UCSD-AML1 (cell line): ENCODE data around the gene POTEJ.
"Not testable (repeated sequence)": the region's sequence is repeated elsewhere in the genome, so short reads cannot be mapped to it uniquely, and the experiment has no call there.

Source experiments
- DNase-seq: peaks from one replicate; lab custom pipeline; 2025; ENCODE audit not compliant: unreplicated experiment; lab: John Stamatoyannopoulos, UW

Gene POTEJ

DNA sequence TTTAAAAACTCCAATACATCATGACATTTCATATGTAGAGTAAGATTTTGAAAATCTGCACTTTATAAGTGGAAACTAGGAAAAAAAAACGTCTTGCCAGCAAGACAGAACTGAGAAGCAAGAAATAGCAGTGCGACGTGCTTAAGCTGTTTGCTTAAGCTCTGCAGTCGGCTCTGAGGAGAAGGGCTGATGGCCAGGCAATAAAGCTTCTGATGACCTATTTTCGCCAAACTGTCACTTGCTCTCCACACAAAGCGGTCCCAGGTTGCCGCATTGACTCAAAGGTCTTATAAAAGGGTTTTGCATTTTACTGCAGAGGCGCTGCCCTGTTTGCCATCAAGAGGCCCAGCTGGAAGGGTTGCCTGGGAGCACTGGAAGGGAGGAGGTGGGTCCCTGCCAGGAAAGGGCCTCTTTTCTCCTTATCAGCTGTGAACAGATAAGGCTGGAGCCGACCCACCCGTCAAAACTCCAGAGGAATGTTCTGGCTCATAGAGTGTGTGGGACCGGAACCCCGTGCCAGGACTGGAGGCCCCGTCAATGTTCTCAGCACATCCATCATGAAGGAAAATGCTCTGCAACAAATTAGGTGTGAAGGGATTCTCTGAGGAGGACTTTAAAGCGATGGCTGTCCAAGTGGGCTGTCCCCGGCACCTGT lies 9.5 kb upstream of the POTEJ start:
- DNase-seq, result not testable (repeated sequence)

- DNase-seq, result not testable (repeated sequence)
Measured at GRCh38 chr2:130608276-130609001, 2.8 kb upstream of the POTEJ start.

DNA sequence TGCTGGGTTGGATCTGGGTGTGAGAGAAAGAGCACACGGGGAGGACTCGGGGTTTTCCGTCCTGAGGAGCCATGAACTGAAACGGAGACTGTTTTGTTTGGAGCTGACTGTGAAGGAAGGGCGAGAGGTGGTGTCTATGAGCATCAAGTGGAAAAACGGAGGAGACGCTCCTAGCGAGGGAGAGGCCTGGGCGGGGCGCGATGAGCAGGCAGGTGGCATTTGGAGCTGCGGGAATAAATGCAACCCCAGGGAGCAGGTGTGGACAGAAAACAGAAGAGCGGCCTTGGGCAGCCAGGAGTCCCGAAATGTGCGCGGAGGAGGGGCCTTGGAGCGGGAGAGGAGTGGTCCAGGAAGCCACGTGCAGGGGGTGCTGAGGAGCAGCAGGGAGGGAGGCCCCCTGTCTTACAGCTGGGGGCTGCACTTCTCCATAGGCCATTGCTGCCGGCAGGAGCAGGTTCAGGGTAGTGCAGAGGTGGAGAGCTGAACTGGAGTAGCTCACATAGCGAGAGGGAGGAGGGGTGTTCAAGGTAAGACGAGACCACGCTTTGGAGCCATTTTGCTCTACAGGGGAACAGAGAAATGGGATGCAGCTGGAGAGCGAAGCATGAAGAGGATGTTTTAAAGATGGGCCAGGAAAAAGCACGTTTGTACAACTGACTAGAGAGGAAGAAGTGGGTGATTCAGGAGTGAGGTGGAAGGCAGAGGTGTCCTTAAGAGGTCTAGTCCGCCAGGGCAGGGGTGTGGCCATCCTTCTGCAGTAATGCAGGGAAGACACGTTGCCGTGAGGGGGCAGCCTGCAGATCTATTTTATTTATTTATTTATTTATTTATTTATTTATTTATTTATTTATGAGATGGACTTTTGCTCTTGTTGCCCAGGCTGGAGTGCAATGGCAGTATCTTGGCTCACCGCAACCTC lies 2.0 kb upstream of the POTEJ start:
- DNase-seq, result not testable (repeated sequence)

DNA sequence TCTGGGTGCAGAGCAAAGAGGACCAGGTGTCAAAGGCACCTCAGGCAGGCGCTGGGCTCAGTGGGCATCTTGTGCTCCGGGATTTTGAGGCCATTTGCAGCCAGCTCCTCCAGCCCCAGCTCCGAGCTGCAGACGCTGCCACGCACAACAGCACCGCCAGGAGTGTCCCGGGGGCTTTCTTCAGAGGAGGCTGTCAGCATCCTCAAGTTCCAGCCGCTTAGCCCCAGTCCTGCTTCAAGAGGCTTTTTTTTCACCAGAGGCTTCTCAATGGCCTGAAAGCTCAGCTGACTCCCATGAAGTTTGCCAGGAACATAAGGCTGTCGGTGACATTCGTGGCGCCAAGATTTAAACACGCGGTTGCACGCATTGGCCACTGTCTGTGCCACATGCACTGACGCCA lies 754 bp upstream of the POTEJ start:
- DNase-seq, result not testable (repeated sequence)

DNA sequence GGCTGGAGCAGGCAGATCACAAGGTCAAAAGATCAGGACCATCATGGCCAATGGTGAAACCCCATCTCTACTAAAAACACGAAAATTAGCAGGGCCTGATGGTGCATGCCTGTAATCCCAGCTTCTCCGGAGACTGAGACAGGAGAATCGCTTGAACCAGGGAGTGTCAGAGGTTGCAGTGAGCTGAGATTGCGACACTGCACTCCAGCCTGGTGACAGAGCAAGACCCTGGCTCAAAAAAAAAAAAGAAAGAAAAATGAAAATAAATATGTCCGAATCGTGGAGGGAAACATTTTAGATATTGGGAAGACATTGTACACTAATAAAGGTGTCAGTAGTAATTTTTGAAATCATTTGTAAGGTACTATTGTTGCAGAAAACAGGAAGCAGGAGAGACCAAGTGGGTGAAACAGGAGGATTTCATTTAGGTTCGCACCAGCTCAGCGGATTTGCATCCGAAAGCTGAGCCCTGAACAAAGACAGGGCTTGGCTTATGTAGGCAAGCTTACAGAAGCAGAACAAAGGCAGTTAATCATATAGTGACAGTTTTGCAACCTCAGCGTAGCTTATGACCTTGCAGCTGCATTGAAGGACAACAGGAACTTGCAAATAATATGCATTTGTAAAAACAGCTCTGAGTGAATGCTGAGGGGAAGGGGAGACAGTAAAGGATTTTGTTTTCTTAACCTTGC lies 17.7 kb downstream of the POTEJ start:
- DNase-seq, result not testable (repeated sequence)

DNA sequence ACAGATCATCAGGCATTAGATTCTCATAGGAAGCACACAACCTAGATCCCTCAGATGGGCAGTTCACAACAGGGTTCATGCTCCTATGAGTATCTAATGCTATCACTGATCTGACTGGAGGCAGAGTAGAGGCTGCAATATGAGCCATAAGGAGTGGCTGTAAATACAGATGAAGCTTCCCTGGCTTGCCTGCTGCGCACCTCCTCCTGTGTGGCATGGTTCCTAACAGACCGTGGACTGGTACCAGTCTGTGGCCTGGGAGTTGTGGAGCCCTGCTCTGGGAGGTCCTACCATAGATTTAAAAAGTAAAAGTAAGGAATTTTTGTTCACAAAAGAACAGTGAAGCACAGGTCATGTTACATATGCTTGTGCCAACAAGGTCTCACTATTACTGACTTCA lies 27.7 kb downstream of the POTEJ start:
- DNase-seq, result not testable (repeated sequence)

GRCh38 chr2:130641688-130642087 lies 30.4 kb downstream of the POTEJ start:
- not testable (repeated sequence) for DNase-seq

GRCh38 chr2:130649285-130649684 lies 38.0 kb downstream of the POTEJ start:
- not testable (repeated sequence) for DNase-seq

DNA sequence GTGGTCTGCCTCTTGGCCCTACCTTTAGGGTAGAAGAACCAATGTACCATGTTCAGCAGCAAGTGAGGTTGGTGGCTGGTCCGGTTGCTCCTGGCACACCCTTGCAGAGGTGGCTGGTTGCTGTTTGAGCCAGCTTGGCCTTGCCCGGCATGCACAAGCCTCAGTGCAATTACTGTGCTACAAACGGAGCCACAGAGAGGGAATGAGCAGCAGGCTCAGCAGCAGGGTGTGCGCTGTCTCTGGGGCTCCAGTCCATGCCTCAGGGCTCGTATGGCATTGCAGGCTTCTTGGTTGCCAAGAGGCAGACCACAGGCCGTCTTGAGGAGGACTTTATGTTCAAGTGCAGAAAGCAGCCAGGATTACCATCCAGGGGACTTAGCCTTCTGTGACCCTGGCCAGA lies 53.3 kb downstream of the POTEJ start:
- DNase-seq, result not testable (repeated sequence)

DNA sequence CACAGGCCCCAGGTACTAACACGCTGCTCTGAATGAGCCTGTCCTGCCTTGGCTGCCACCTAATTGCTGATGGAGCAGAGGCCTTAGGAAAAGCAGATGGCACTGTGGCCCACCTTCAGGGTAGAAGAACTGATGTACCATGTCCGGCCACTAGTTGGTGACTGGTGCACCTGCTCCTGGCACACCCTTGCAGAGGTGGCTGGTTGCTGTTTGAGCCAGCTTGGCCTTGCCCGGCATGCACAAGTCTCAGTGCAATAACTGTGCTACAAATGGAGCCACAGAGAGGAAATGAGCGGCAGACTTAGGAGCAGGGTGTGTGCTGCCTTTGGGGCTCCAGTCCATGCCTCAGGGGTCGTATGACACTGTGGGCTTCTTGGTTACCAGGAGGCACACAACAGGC lies 54.4 kb downstream of the POTEJ start:
- DNase-seq, result not testable (repeated sequence)

DNA sequence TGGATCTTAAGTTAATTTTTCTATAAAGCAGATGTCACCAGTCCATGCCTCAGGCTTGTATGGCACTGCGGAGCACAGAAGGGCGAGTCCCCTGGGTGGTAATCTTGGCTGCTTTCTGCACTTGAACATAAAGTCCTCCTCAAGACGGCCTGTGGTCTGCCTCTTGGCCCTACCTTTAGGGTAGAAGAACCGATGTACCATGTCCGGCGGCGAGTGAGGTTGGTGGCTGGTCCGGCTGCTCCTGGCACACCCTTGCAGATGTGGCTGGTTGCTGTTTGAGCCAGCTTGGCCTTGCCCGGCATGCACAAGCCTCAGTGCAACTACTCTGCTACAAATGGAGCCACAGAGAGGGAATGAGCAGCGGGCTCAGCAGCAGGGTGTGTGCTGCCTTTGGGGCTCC lies 56.3 kb downstream of the POTEJ start:
- not testable (repeated sequence) for DNase-seq

DNA sequence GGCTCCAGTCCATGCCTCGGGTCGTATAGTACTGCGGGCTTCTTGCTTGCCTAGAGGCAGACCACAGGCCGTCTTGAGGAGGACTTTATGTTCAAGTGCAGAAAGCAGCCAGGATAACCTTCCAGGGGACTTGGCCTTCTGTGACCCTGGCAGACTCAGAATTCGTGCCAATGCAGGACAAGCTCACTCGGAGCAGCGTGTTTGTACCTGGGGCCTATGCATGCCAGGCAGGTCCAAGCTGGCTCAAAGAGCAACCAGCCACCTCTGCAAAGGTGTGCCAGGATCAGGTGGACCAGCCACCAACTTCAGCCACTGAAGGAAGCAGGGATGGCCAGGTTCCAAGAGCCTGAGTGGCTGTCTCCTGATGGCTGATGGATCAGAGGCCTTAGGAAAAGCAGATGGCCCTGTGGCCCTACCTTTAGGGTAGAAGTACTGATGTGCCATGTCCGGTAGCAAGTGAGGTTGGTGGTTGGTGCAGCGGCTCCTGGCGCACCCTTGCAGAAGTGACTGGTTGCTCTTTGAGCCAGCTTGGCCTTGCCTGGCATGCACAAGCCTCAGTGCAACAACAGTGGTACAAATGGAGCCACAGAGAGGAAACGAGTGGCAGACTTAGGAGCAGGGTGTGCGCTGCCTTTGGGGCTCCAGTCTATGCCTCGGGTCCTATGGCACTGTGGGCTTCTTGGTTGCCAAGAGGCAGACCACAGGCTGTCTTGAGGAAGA lies 58.9 kb downstream of the POTEJ start:
- DNase-seq, result not testable (repeated sequence)

DNA sequence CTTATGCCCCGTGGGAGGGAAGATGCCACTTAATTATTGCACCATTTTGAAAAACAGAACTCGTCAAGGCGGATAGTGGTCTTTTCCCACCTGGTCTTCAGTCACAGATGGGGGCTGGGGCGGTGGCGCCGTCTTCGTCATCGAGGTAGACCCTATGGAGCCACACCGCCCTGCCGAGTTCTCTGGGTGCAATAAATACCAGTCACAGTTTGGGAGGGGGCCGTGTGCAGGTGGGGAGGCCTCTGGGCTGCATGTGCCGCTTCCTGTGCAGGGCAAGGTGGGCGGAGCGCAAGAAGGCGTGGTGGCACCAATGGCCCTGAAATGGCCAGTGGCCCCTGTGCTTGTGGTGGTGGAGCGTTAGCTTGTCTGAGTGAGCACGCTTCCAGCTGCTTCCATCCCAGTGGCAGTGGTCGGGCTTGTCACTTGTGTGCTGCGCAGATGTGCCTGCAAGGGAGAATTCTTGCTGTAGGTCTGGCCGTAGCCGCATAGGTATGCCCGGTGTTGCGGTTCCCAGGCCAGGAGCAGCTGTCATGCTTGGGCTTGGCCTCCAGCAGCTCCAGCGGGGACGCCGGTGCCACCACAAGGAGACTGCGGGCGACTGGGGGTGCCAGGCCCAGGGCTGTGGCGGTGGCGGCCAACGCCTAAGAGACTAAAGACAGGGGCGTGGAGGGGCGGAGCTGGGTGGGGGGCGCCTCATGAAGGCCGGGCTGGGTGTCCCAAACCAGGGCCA lies 81.0 kb downstream of the POTEJ start:
- DNase-seq, result not testable (repeated sequence)

GRCh38 chr2:130693474-130693873 lies 82.2 kb downstream of the POTEJ start:
- DNase-seq, result not testable (repeated sequence)

- DNase-seq, result not testable (repeated sequence)
Measured at GRCh38 chr2:130703250-130703649, 92.0 kb downstream of the POTEJ start.
